Astrocyte of the hippocampus (primary cell): ENCODE results near the gene HIP1R.
A peak's percentile ranks its signal among the peaks of the same experiment; 100 is the strongest.

Experiments used
- DNase-seq: peaks from one replicate; pipeline ENCODE4 v3.0.0; 2011; ENCODE audit warnings: low read depth, low spot score

Gene HIP1R

GRCh38 chr12:122847516-122847836 lies 12.2 kb downstream of the HIP1R start:
- no peak for DNase-seq

- DNase-seq = no peak
Observed at GRCh38 chr12:122847921-122848421, 12.7 kb downstream of the HIP1R start.

- DNase-seq = no peak
Observed at GRCh38 chr12:122848471-122849351, 13.5 kb downstream of the HIP1R start.

GRCh38 chr12:122849352-122850047 lies 14.2 kb downstream of the HIP1R start:
- DNase-seq = no peak

- DNase-seq = no peak
Observed at GRCh38 chr12:122850048-122850445, 14.8 kb downstream of the HIP1R start.

- peak; percentile 81 for DNase-seq
Observed at GRCh38 chr12:122850695-122851350, 15.6 kb downstream of the HIP1R start.

- peak; percentile 88 for DNase-seq
Observed at GRCh38 chr12:122851820-122852219, 16.6 kb downstream of the HIP1R start.

- peak; percentile 69 for DNase-seq
Observed at GRCh38 chr12:122852336-122853275, 17.3 kb downstream of the HIP1R start.

- no peak for DNase-seq
Observed at GRCh38 chr12:122853582-122854245, 18.5 kb downstream of the HIP1R start.

- no peak for DNase-seq
Observed at GRCh38 chr12:122854554-122854953, 19.3 kb downstream of the HIP1R start.

GRCh38 chr12:122855071-122855829 lies 20.0 kb downstream of the HIP1R start:
- no peak for DNase-seq

- DNase-seq = no peak
Observed at GRCh38 chr12:122855928-122856831, 20.9 kb downstream of the HIP1R start.

GRCh38 chr12:122856999-122857671 lies 21.9 kb downstream of the HIP1R start:
- DNase-seq = no peak

GRCh38 chr12:122858171-122858570 lies 22.9 kb downstream of the HIP1R start:
- no peak for DNase-seq

- no peak for DNase-seq
Observed at GRCh38 chr12:122858591-122859302, 23.5 kb downstream of the HIP1R start.

- no peak for DNase-seq
Observed at GRCh38 chr12:122859303-122860039, 24.2 kb downstream of the HIP1R start.
